HG03139 (cell line): Measurements from ENCODE around the gene TEX261.

ENCODE experiments used
- ATAC-seq: cut with Tn5 transposase; IDR thresholded peaks from one replicate; pipeline ENCODE4 v1.9.1; 2021; ENCODE audit not compliant: unreplicated experiment

TEX261 gene

GRCh38 chr2:70982971-70983370 lies 11.7 kb downstream of the TEX261 start:
- no peak for ATAC-seq

- no peak for ATAC-seq
These were observed 12.5 kb downstream of the TEX261 start for GRCh38 chr2:70981866-70982810.

GRCh38 chr2:70981421-70981820 lies 13.3 kb downstream of the TEX261 start:
- no peak for ATAC-seq

- no peak for ATAC-seq
These were observed 15.0 kb downstream of the TEX261 start for GRCh38 chr2:70979626-70980025.

- ATAC-seq, result no peak
These were observed 15.5 kb downstream of the TEX261 start for GRCh38 chr2:70979180-70979488.

GRCh38 chr2:70978341-70979179 lies 16.1 kb downstream of the TEX261 start, which contains the start of gene ANKRD53:
ANKRD53 (plus strand) TSS chr2:70978630; CDS start chr2:70978646, 16 bp downstream.
- ATAC-seq, result no peak

GRCh38 chr2:70977605-70978205 lies 17.0 kb downstream of the TEX261 start:
- ATAC-seq, result no peak

GRCh38 chr2:70975237-70975636 lies 19.4 kb downstream of the TEX261 start:
- ATAC-seq, result no peak

GRCh38 chr2:70974592-70974991 lies 20.1 kb downstream of the TEX261 start:
- ATAC-seq, result no peak

- ATAC-seq, result no peak
These were observed 27.5 kb downstream of the TEX261 start for GRCh38 chr2:70967189-70967588.

GRCh38 chr2:70966681-70967080 lies 28.0 kb downstream of the TEX261 start:
- ATAC-seq, result no peak

GRCh38 chr2:70965506-70965905 lies 29.2 kb downstream of the TEX261 start:
- ATAC-seq, result no peak

GRCh38 chr2:70964596-70965386 lies 29.9 kb downstream of the TEX261 start:
- peak; percentile 66 for ATAC-seq

GRCh38 chr2:70964133-70964532 lies 30.5 kb downstream of the TEX261 start:
- no peak for ATAC-seq

GRCh38 chr2:70962885-70963878 lies 31.5 kb downstream of the TEX261 start:
- ATAC-seq, result no peak

- no peak for ATAC-seq
These were observed 32.3 kb downstream of the TEX261 start for GRCh38 chr2:70962211-70962884.

GRCh38 chr2:70961648-70961994 lies 33.1 kb downstream of the TEX261 start:
- ATAC-seq, result no peak

- ATAC-seq, result no peak
These were observed 33.6 kb downstream of the TEX261 start for GRCh38 chr2:70960833-70961647.
